Measurements from ENCODE around the gene DAPP1.
A peak's percentile ranks its signal among the peaks of the same experiment; 100 is the strongest.

- TF ChIP-seq JUND (IDR thresholded peaks at IDR 0.05; ENCODE audit: low read depth, low read length) (no peak), CEBPB (IDR thresholded peaks at IDR 0.05; ENCODE audit: borderline replicate concordance in 1 of 2, low read depth in 2 of 2, low read length in 2 of 2) (no peak), CTCF (IDR thresholded peaks at IDR 0.05 in 2 of 3, conservative IDR thresholded peaks at IDR 0.05 in 1 of 3; ENCODE audit: control insufficient read depth in 2 of 3, extremely low read depth in 1 of 3, insufficient read depth in 1 of 3, low read depth in 3 of 3, low read length in 3 of 3) (peak; percentile 47 to 75 (median 49); a peak in 4 of 6 replicates), EZH2 (IDR thresholded peaks at IDR 0.05; ENCODE audit: borderline replicate concordance, control insufficient read depth, low read depth, low read length) (no peak), BHLHE40 (IDR thresholded peaks at IDR 0.05; ENCODE audit: borderline replicate concordance in 1 of 2, low read depth in 2 of 2, low read length in 1 of 2) (no peak), SIN3A (IDR thresholded peaks at IDR 0.05; ENCODE audit: low read depth, low read length) (no peak), ZNF384 (IDR thresholded peaks at IDR 0.05; ENCODE audit: borderline replicate concordance, low read depth, low read length) (peak; percentile 80), TAF1 (IDR thresholded peaks at IDR 0.05; ENCODE audit: borderline replicate concordance, low read depth, low read length) (no peak), POLR2A (IDR thresholded peaks at IDR 0.05; ENCODE audit: low read depth, low read length) (no peak)
Measured at GRCh38 chr4:99885063-99885664, 68.5 kb downstream of the DAPP1 start.
